A549 (cell line): Measurements from ENCODE around the gene FOXO3. TPM values are rescaled to one million over a fixed set of nuclear protein-coding genes. Genes with fewer than 3 reads are reported as not detected.

Experiments used
- ATAC-seq, 2 experiments: fragments of 200-7000 bp in 1 of 2; fragments of >200 bp in 1 of 2; cut with Nextera tagmentation in 1 of 2; cut with Tn5 transposase in 1 of 2; 3 replicates each; pipeline versions ENCODE4 v1.8.0 to v1.9.1; 2018 to 2020; ENCODE audit warnings: mild to moderate bottlenecking in 1 of 2, moderate library complexity in 1 of 2
- CTCF ChIA-PET: fragments of 300-600 bp; sonication (Branson Sonifier 250); formaldehyde crosslinking; extraction: SDS; loops from one replicate; lab custom pipeline; 2021; ENCODE audit warnings: antibody characterized with exemption, inconsistent platforms; lab: Yijun Ruan, JAX
- POLR2A ChIA-PET: fragments of 350-600 bp; formaldehyde crosslinking; extraction: SDS; loops from one replicate; lab custom pipeline; 2021; ENCODE audit warnings: antibody characterized with exemption, inconsistent platforms; lab: Yijun Ruan, JAX
- DNase-seq, 2 experiments: peaks; one replicate each; pipeline versions ENCODE4 v3.0.0 to v3.0.0-alpha.2; 2011 to 2016; ENCODE audit warnings: low read depth in 1 of 2, low spot score in 1 of 2
- FAIRE-seq: peaks from 2 replicates; lab custom pipeline; 2011; peaks lifted over from hg19 to GRCh38; lab: Jason Lieb, UNC
- H3K27ac ChIP-seq, 2 experiments: fragments of >200 bp; sonication (Bioruptor Twin); formaldehyde crosslinking; 3 replicates each; pipeline ENCODE4 v1.5.1; 2016 to 2017
- H3K4me1 ChIP-seq: fragments of >200 bp; sonication (Bioruptor Twin); formaldehyde crosslinking; 3 replicates; pipeline ENCODE4 v1.6.1; 2016
- H3K4me2 ChIP-seq: fragments of >200 bp; sonication (Bioruptor Twin); formaldehyde crosslinking; 3 replicates; pipeline ENCODE4 v1.6.1; 2016
- H3K4me3 ChIP-seq: fragments of >200 bp; sonication (Bioruptor Twin); formaldehyde crosslinking; 3 replicates; pipeline ENCODE4 v1.5.1; 2016
- H3K9me3 ChIP-seq: fragments of >200 bp; sonication (Bioruptor Twin); formaldehyde crosslinking; 3 replicates; pipeline ENCODE4 v1.6.1; 2016
- BHLHE40 ChIP-seq: IDR thresholded peaks from 2 replicates; pipeline ENCODE4 v1.6.1; 2012; ENCODE audit warnings: low read depth, low read length, inconsistent platforms
- CBX2 ChIP-seq: fragments of 200-600 bp; sonication (generic); IDR thresholded peaks from 2 replicates; pipeline ENCODE4 v1.6.1; 2016; ENCODE audit warnings: low read depth, mild to moderate bottlenecking, borderline replicate concordance
- CBX8 ChIP-seq: fragments of 200-600 bp; sonication (generic); IDR thresholded peaks from 2 replicates; pipeline ENCODE4 v1.6.1; 2016
- CEBPB ChIP-seq, 2 experiments: fragments of >200 bp in 1 of 2; sonication (Bioruptor Twin) in 1 of 2; formaldehyde crosslinking in 1 of 2; IDR thresholded peaks; 2 replicates each; pipeline ENCODE4 v1.6.1; 2012 to 2016
- CHD4 ChIP-seq: fragments of 200-600 bp; sonication (generic); IDR thresholded peaks from 2 replicates; pipeline ENCODE4 v1.6.1; 2016; ENCODE audit warnings: antibody characterized with exemption, mild to moderate bottlenecking, borderline replicate concordance
- EHF ChIP-seq: fragments of 250-450 bp; sonication (Bioruptor Pico); IDR thresholded peaks from 2 replicates; pipeline ENCODE4 v1.5.0; 2020; ENCODE audit warnings: mild to moderate bottlenecking
- EHMT2 ChIP-seq: fragments of 200-600 bp; sonication (generic); IDR thresholded peaks from 2 replicates; pipeline ENCODE4 v1.6.1; 2016; ENCODE audit warnings: antibody characterized with exemption, low read depth, mild to moderate bottlenecking, moderate library complexity
- EP300 ChIP-seq, 2 experiments: fragments of >200 bp; sonication (Bioruptor Twin); formaldehyde crosslinking; IDR thresholded peaks; 2 replicates in 1 of 2; 3 replicates in 1 of 2; pipeline ENCODE4 v1.6.1; 2016 to 2017
- FOSL2 ChIP-seq, 2 experiments: fragments of 450-650 bp in 1 of 2; fragments of >200 bp in 1 of 2; sonication (Bioruptor Twin) in 1 of 2; formaldehyde crosslinking; IDR thresholded peaks; 2 replicates each; pipeline versions ENCODE4 v1.5.0 to v1.6.1; 2016 to 2020; ENCODE audit warnings: mild to moderate bottlenecking in 1 of 2, moderate library complexity in 1 of 2
- HEYL ChIP-seq: fragments of 250-450 bp; sonication (Bioruptor Pico); IDR thresholded peaks from 2 replicates; pipeline ENCODE4 v1.8.0; 2021; ENCODE audit warnings: mild to moderate bottlenecking, moderate library complexity
- JUN ChIP-seq, 2 experiments: fragments of >200 bp; sonication (Bioruptor Twin); formaldehyde crosslinking; IDR thresholded peaks; 2 replicates in 1 of 2; 3 replicates in 1 of 2; pipeline ENCODE4 v1.6.1; 2016 to 2017
- JUNB ChIP-seq: fragments of >200 bp; sonication (Bioruptor Twin); formaldehyde crosslinking; IDR thresholded peaks from 2 replicates; pipeline ENCODE4 v1.6.1; 2016
- KDM1A ChIP-seq: fragments of 200-600 bp; sonication (generic); IDR thresholded peaks from 2 replicates; pipeline ENCODE4 v1.6.1; 2016; ENCODE audit warnings: low read depth, mild to moderate bottlenecking
- KDM5A ChIP-seq: fragments of 200-600 bp; sonication (generic); IDR thresholded peaks from 2 replicates; pipeline ENCODE4 v1.6.1; 2016; ENCODE audit warnings: antibody characterized with exemption, mild to moderate bottlenecking
- NR3C1 ChIP-seq: fragments of >200 bp; sonication (Bioruptor Twin); formaldehyde crosslinking; IDR thresholded peaks from 3 replicates; pipeline ENCODE4 v1.6.1; 2017
- PHF8 ChIP-seq: fragments of 200-600 bp; sonication (generic); IDR thresholded peaks from 2 replicates; pipeline ENCODE4 v1.6.1; 2016; ENCODE audit warnings: low read depth, mild to moderate bottlenecking, antibody characterized with exemption, moderate library complexity, borderline replicate concordance
- RARB ChIP-seq: fragments of 250-450 bp; sonication (Bioruptor Pico); IDR thresholded peaks from 2 replicates; pipeline ENCODE4 v1.8.0; 2021; ENCODE audit warnings: mild to moderate bottlenecking, moderate library complexity
- SMC3 ChIP-seq: fragments of >200 bp; sonication (Bioruptor Twin); formaldehyde crosslinking; IDR thresholded peaks from 3 replicates; pipeline ENCODE4 v1.6.1; 2018; ENCODE audit warnings: inconsistent platforms
- TP53 ChIP-seq: fragments of 250-450 bp; sonication (Bioruptor Pico); IDR thresholded peaks from 2 replicates; pipeline ENCODE4 v1.5.0; 2021; ENCODE audit warnings: mild to moderate bottlenecking, moderate library complexity
- ZC3H11A ChIP-seq: fragments of 450-650 bp; IDR thresholded peaks from 2 replicates; pipeline ENCODE4 v1.6.1; 2014; ENCODE audit warnings: antibody characterized with exemption, mild to moderate bottlenecking
- ZFP36 ChIP-seq: fragments of 450-650 bp; IDR thresholded peaks from 2 replicates; pipeline ENCODE4 v1.6.1; 2014; ENCODE audit warnings: borderline replicate concordance; ENCODE audit not compliant: partially characterized antibody
- WGBS: methylation state at CpG from one replicate; pipeline ENCODE4 v1.1.6; 2017; ENCODE audit errors: missing lambda C conversion rate; 5-methylcytosine and 5-hydroxymethylcytosine counted together
- polyA plus RNA-seq, 4 experiments: library from polyadenylated mRNA; depleted of rRNA in 3 of 4; stranded (reverse); fragments of >200 nt; fragmentation: RNase III in 1 of 4; extraction: RNeasy Plus Mini Kit Qiagen cat#74134 plus additional on column Dnase treatment in 1 of 4; gene quantifications; 2 replicates in 3 of 4; 3 replicates in 1 of 4; pipeline ENCODE4 v1.2.3, GENCODE V29; 2011 to 2017
- TF ChIP-seq, protein P1 (sequence below): IDR thresholded peaks from 2 replicates; pipeline ENCODE4 v1.6.1; 2012
- TF ChIP-seq, protein P2 (sequence below): fragments of 200-600 bp; sonication (generic); IDR thresholded peaks from 2 replicates; pipeline ENCODE4 v1.6.1; 2016; ENCODE audit warnings: antibody characterized with exemption, mild to moderate bottlenecking, moderate library complexity
- TF ChIP-seq, protein P3 (sequence below): fragments of 250-450 bp; sonication (Bioruptor Pico); IDR thresholded peaks from 2 replicates; pipeline ENCODE4 v1.5.0; 2021; ENCODE audit warnings: mild to moderate bottlenecking, moderate library complexity, borderline replicate concordance
- TF ChIP-seq, protein P4 (sequence below): IDR thresholded peaks from 2 replicates; pipeline ENCODE4 v1.6.1; 2012
- TF ChIP-seq, protein P5 (sequence below): IDR thresholded peaks from 2 replicates; pipeline ENCODE4 v1.6.1; 2012; ENCODE audit warnings: low read depth, borderline replicate concordance

The FOXO3 gene
- polyA plus RNA-seq, 2 of the 4 experiments (the other 2 are of a cell fraction), result 4.6 to 7.5 TPM

DNA sequence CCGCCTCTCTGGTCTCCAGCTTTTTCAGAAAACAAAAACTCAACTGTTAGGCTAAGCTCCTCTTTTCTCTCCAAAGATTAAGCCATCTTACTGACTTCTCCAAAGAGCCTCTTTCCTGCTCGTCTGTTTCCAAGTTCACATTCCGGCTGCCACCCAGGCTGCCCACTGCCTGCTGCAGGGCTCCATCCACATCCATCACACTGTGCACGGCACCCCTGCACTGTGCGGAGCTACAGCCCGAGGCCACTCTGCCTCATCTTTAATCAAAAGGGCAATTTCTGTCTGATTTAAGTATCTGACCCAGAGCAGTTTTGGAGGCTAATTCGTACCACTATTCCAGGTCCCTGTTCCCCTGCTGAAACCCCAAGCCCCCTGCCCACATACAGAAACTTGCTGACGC, 145.9 kb downstream of the FOXO3 start:
- DNase-seq, result no peak
- Histone ChIP-seq H3K27ac (no peak overlapping the region), H3K4me3 (no peak overlapping the region), H3K9me3 (peaks cover 7% of the 10 kb centered on the region; the same call in 1 of the 3 replicates), H3K4me2 (no peak overlapping the region), H3K4me1 (no peaks in the 10 kb centered on the region)
- WGBS, result 80% methylated on average over 8 of the region's 8 CpGs
- no peak for FAIRE-seq
- ChIA-PET CTCF (no interaction called here), POLR2A (no interaction called here)
- ATAC-seq, result no peak
- TF ChIP-seq, protein P1, sequence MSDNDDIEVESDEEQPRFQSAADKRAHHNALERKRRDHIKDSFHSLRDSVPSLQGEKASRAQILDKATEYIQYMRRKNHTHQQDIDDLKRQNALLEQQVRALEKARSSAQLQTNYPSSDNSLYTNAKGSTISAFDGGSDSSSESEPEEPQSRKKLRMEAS, result no peak
- TF ChIP-seq EP300 (IDR thresholded peaks at IDR 0.05), result no peak
- TF ChIP-seq, protein P2, sequence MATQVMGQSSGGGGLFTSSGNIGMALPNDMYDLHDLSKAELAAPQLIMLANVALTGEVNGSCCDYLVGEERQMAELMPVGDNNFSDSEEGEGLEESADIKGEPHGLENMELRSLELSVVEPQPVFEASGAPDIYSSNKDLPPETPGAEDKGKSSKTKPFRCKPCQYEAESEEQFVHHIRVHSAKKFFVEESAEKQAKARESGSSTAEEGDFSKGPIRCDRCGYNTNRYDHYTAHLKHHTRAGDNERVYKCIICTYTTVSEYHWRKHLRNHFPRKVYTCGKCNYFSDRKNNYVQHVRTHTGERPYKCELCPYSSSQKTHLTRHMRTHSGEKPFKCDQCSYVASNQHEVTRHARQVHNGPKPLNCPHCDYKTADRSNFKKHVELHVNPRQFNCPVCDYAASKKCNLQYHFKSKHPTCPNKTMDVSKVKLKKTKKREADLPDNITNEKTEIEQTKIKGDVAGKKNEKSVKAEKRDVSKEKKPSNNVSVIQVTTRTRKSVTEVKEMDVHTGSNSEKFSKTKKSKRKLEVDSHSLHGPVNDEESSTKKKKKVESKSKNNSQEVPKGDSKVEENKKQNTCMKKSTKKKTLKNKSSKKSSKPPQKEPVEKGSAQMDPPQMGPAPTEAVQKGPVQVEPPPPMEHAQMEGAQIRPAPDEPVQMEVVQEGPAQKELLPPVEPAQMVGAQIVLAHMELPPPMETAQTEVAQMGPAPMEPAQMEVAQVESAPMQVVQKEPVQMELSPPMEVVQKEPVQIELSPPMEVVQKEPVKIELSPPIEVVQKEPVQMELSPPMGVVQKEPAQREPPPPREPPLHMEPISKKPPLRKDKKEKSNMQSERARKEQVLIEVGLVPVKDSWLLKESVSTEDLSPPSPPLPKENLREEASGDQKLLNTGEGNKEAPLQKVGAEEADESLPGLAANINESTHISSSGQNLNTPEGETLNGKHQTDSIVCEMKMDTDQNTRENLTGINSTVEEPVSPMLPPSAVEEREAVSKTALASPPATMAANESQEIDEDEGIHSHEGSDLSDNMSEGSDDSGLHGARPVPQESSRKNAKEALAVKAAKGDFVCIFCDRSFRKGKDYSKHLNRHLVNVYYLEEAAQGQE, result no peak
- no peak for TF ChIP-seq ZC3H11A
- no peak for TF ChIP-seq TP53 (CRISPR knock-in tag)
- no peak for TF ChIP-seq RARB (CRISPR knock-in tag)
- TF ChIP-seq PHF8, result no peak
- TF ChIP-seq KDM5A, result no peak
- TF ChIP-seq, protein P3, sequence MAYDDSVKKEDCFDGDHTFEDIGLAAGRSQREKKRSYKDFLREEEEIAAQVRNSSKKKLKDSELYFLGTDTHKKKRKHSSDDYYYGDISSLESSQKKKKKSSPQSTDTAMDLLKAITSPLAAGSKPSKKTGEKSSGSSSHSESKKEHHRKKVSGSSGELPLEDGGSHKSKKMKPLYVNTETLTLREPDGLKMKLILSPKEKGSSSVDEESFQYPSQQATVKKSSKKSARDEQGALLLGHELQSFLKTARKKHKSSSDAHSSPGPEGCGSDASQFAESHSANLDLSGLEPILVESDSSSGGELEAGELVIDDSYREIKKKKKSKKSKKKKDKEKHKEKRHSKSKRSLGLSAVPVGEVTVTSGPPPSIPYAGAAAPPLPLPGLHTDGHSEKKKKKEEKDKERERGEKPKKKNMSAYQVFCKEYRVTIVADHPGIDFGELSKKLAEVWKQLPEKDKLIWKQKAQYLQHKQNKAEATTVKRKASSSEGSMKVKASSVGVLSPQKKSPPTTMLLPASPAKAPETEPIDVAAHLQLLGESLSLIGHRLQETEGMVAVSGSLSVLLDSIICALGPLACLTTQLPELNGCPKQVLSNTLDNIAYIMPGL (CRISPR knock-in tag), result no peak
- TF ChIP-seq CHD4, result no peak
- TF ChIP-seq, protein P4, sequence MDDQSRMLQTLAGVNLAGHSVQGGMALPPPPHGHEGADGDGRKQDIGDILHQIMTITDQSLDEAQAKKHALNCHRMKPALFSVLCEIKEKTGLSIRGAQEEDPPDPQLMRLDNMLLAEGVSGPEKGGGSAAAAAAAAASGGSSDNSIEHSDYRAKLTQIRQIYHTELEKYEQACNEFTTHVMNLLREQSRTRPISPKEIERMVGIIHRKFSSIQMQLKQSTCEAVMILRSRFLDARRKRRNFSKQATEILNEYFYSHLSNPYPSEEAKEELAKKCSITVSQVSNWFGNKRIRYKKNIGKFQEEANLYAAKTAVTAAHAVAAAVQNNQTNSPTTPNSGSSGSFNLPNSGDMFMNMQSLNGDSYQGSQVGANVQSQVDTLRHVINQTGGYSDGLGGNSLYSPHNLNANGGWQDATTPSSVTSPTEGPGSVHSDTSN, result no peak
- no peak for TF ChIP-seq SMC3
- TF ChIP-seq EHMT2, result no peak
- TF ChIP-seq KDM1A, result no peak
- no peak for TF ChIP-seq JUNB
- TF ChIP-seq CBX2, result no peak
- no peak for TF ChIP-seq BHLHE40

DNA sequence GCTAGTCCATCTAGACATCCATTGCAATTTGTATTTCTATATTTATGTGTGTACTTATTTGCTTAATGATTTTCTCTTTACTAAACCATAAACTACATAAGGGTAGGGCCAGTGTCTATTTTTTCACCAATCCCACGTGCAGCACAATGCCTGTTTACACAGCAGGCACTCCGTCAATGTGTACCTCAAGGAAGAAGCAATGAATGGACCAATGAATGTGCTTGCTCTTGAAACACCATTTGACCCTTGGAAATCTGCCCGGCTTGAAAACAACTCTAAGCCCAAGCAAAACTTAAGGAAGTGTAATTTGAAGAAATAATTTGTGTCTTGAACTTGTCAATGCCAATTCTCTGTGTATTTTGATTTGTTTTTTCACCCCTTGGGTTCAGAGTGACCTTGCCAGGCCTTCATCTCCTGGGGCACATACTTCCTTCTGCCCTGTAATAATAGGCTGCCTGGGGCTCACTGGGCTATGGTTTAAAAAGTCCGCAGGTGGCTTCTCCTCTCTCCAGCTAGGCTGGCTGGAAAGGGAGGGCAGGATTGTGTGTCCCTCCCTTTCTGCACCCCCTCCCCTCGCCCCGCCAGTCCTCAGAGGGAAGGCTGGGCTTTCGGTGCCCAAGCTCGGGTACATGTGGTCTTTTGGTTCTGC, 146.7 kb downstream of the FOXO3 start:
- ATAC-seq, result no peak
- WGBS, result 57% methylated on average over 8 of the region's 8 CpGs
- ChIA-PET POLR2A (no interaction called here), CTCF (no interaction called here)
- DNase-seq, result no peak
- Histone ChIP-seq H3K9me3 (peaks cover 3% of the 10 kb centered on the region; the same call in 1 of the 3 replicates), H3K4me1 (no peaks in the 10 kb centered on the region), H3K4me3 (no peak overlapping the region), H3K27ac (no peak overlapping the region), H3K4me2 (no peak overlapping the region)
- TF ChIP-seq CEBPB (IDR thresholded peaks at IDR 0.05), result no peak
- TF ChIP-seq NR3C1, result no peak
- no peak for TF ChIP-seq CBX8
- no peak for TF ChIP-seq BHLHE40
- TF ChIP-seq FOSL2 (IDR thresholded peaks at IDR 0.05), result no peak
- TF ChIP-seq FOSL2 (CRISPR knock-in tag; IDR thresholded peaks at IDR 0.05), result no peak
- TF ChIP-seq, protein P5, sequence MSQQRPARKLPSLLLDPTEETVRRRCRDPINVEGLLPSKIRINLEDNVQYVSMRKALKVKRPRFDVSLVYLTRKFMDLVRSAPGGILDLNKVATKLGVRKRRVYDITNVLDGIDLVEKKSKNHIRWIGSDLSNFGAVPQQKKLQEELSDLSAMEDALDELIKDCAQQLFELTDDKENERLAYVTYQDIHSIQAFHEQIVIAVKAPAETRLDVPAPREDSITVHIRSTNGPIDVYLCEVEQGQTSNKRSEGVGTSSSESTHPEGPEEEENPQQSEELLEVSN, result no peak
- TF ChIP-seq ZFP36, result no peak
- TF ChIP-seq PHF8, result no peak
- TF ChIP-seq CHD4, result no peak
- no peak for TF ChIP-seq SMC3
- TF ChIP-seq JUN (IDR thresholded peaks at IDR 0.05), result no peak
- TF ChIP-seq KDM1A, result no peak
- TF ChIP-seq EHF (CRISPR knock-in tag), result no peak
- TF ChIP-seq HEYL, result no peak
- TF ChIP-seq, all 56 proteins: peak for 0
- FAIRE-seq, result no peak
